SK-N-SH (cell line): ENCODE results near the gene YDJC. TPM values are rescaled to one million over a fixed set of nuclear protein-coding genes. Genes with fewer than 3 reads are reported as not detected.

ENCODE experiments used
- CTCF ChIA-PET: fragments of 300-600, 350-600 bp; formaldehyde crosslinking; extraction: SDS; loops from one replicate; lab custom pipeline; 2021; lab: Yijun Ruan, JAX
- POLR2A ChIA-PET: fragments of 350-600 bp; sonication (Branson Sonifier 250); formaldehyde crosslinking; extraction: SDS; loops from one replicate; lab custom pipeline; 2020; ENCODE audit warnings: antibody characterized with exemption, inconsistent platforms; lab: Yijun Ruan, JAX
- DNase-seq: peaks from one replicate; pipeline ENCODE4 v3.0.0; 2012
- H2AFZ ChIP-seq: fragments of 200-600 bp; sonication (generic); 2 replicates; pipeline ENCODE4 v1.8.1; 2016; ENCODE audit warnings: antibody characterized with exemption, mild to moderate bottlenecking, low read depth
- H3F3A ChIP-seq: fragments of 200-600 bp; sonication (generic); replicated peaks from 2 replicates; pipeline ENCODE3; 2016; ENCODE audit warnings: antibody characterized with exemption, mild to moderate bottlenecking; ENCODE audit not compliant: insufficient read depth
- H3K27ac ChIP-seq, 2 experiments: fragments of 200-500 bp in 1 of 2; fragments of 200-600 bp in 1 of 2; sonication (Bioruptor generic) in 1 of 2; sonication (generic), shearing (Covaris generic) in 1 of 2; 2 replicates each; pipeline versions ENCODE4 v1.5.1 to v1.6.1; 2014 to 2016; ENCODE audit warnings: low read depth in 2 of 2, inconsistent platforms in 1 of 2, low read length in 1 of 2, mild to moderate bottlenecking in 1 of 2, mixed read lengths in 1 of 2
- H3K27me3 ChIP-seq: fragments of 200-600 bp; sonication (generic), shearing (Covaris generic); 2 replicates; pipeline ENCODE4 v1.6.1; 2016; ENCODE audit warnings: mixed run types; ENCODE audit not compliant: insufficient read depth
- H3K36me3 ChIP-seq, 2 experiments: fragments of 200-500 bp in 1 of 2; fragments of 200-600 bp in 1 of 2; sonication (Bioruptor generic) in 1 of 2; sonication (generic) in 1 of 2; replicated peaks in 1 of 2; 2 replicates each; pipeline versions ENCODE3 to v1.5.1; 2014 to 2016; ENCODE audit warnings: low read length in 1 of 2, mild to moderate bottlenecking in 1 of 2; ENCODE audit not compliant: insufficient read depth in 2 of 2, control insufficient read depth in 1 of 2
- H3K4me1 ChIP-seq, 2 experiments: fragments of 200-500 bp in 1 of 2; fragments of 200-600 bp in 1 of 2; sonication (Bioruptor generic) in 1 of 2; sonication (generic), shearing (Covaris generic) in 1 of 2; 2 replicates each; pipeline versions ENCODE4 v1.5.1 to v1.6.1; 2014 to 2016; ENCODE audit warnings: low read depth in 1 of 2, low read length in 1 of 2, mixed run types in 1 of 2; ENCODE audit not compliant: insufficient read depth in 2 of 2, control insufficient read depth in 1 of 2
- H3K4me2 ChIP-seq: fragments of 200-600 bp; sonication (generic), shearing (Covaris generic); 2 replicates; pipeline ENCODE4 v1.6.1; 2017; ENCODE audit warnings: mixed run types
- H3K4me3 ChIP-seq, 2 experiments: fragments of 200-500 bp in 1 of 2; fragments of 200-600 bp in 1 of 2; sonication (Bioruptor generic) in 1 of 2; sonication (generic), shearing (Covaris generic) in 1 of 2; 2 replicates each; pipeline versions ENCODE4 v1.5.1 to v1.8.1; 2014 to 2016; ENCODE audit warnings: low read depth in 2 of 2, inconsistent platforms in 1 of 2, low read length in 1 of 2, mild to moderate bottlenecking in 1 of 2, mixed read lengths in 1 of 2, moderate library complexity in 1 of 2
- H3K79me2 ChIP-seq: fragments of 200-600 bp; sonication (generic); 2 replicates; pipeline ENCODE4 v1.8.1; 2017; ENCODE audit warnings: mild to moderate bottlenecking; ENCODE audit not compliant: insufficient read depth
- H3K9ac ChIP-seq: fragments of 200-600 bp; sonication (generic); 2 replicates; pipeline ENCODE4 v1.6.1; 2017; ENCODE audit warnings: mixed run types
- H3K9me2 ChIP-seq: fragments of 200-600 bp; sonication (generic); 2 replicates; pipeline ENCODE4 v1.6.1; 2017; ENCODE audit warnings: mixed run types
- H3K9me3 ChIP-seq: fragments of 200-600 bp; sonication (generic); 2 replicates; pipeline ENCODE4 v1.6.1; 2017; ENCODE audit warnings: mixed run types, mild to moderate bottlenecking, moderate library complexity
- H4K20me1 ChIP-seq: fragments of 200-600 bp; sonication (generic); 2 replicates; pipeline ENCODE4 v1.6.1; 2017; ENCODE audit warnings: mild to moderate bottlenecking, mixed run types; ENCODE audit not compliant: insufficient read depth
- CHD2 ChIP-seq: fragments of 150-350 bp; IDR thresholded peaks from 2 replicates; pipeline ENCODE4 v1.6.1; 2018; ENCODE audit warnings: low read length; ENCODE audit not compliant: partially characterized antibody
- EP300 ChIP-seq, 2 experiments: IDR thresholded peaks; 2 replicates each; pipeline versions ENCODE4 v1.4.0 to v1.6.1; 2012; ENCODE audit warnings: borderline replicate concordance in 1 of 2, low read depth in 1 of 2, low read length in 1 of 2
- FOXM1 ChIP-seq: IDR thresholded peaks from 2 replicates; pipeline ENCODE4 v1.4.0; 2012; ENCODE audit warnings: low read depth, mild to moderate bottlenecking
- JUND ChIP-seq: IDR thresholded peaks from 2 replicates; pipeline ENCODE4 v1.4.0; 2012
- MXI1 ChIP-seq: IDR thresholded peaks from 2 replicates; pipeline ENCODE4 v1.6.1; 2012; ENCODE audit warnings: mild to moderate bottlenecking, low read depth, low read length, improper control_type of control experiment
- NFIC ChIP-seq: IDR thresholded peaks from 2 replicates; pipeline ENCODE4 v1.4.0; 2012; ENCODE audit warnings: borderline replicate concordance
- NRF1 ChIP-seq: IDR thresholded peaks from 2 replicates; pipeline ENCODE4 v1.6.1; 2012; ENCODE audit warnings: low read depth, mild to moderate bottlenecking, low read length
- RAD21 ChIP-seq: IDR thresholded peaks from 2 replicates; pipeline ENCODE4 v1.6.1; 2012; ENCODE audit warnings: mild to moderate bottlenecking, low read length
- RCOR1 ChIP-seq: fragments of 150-350 bp; IDR thresholded peaks from 2 replicates; pipeline ENCODE4 v1.6.1; 2017; ENCODE audit warnings: antibody characterized with exemption, low read length
- REST ChIP-seq: IDR thresholded peaks from 2 replicates; pipeline ENCODE4 v1.6.1; 2012; ENCODE audit warnings: mild to moderate bottlenecking, low read depth, low read length, moderate library complexity
- SMC3 ChIP-seq: IDR thresholded peaks from 2 replicates; pipeline ENCODE4 v1.6.1; 2012; ENCODE audit warnings: low read depth, low read length, improper control_type of control experiment
- TAF1 ChIP-seq: IDR thresholded peaks from 2 replicates; pipeline ENCODE4 v1.6.1; 2012; ENCODE audit warnings: low read depth, mild to moderate bottlenecking, low read length, moderate library complexity, borderline replicate concordance
- TCF12 ChIP-seq: IDR thresholded peaks from 2 replicates; pipeline ENCODE4 v1.4.0; 2012
- USF1 ChIP-seq: IDR thresholded peaks from 2 replicates; pipeline ENCODE4 v1.4.0; 2012; ENCODE audit warnings: low read depth, borderline replicate concordance
- YY1 ChIP-seq: IDR thresholded peaks from 2 replicates; pipeline ENCODE4 v1.4.0; 2012; ENCODE audit warnings: low read depth, mild to moderate bottlenecking
- WGBS: methylation state at CpG from one replicate; pipeline ENCODE4 v1.1.6; 2017; ENCODE audit warnings: low lambda C conversion rate; 5-methylcytosine and 5-hydroxymethylcytosine counted together
- polyA plus RNA-seq, 3 experiments: library from polyadenylated mRNA; depleted of rRNA; stranded (reverse); fragments of >200 nt; gene quantifications; 2 replicates each; pipeline ENCODE4 v1.2.3, GENCODE V29; 2012
- TF ChIP-seq, protein P1 (sequence below): IDR thresholded peaks from 2 replicates; pipeline ENCODE4 v1.4.0; 2012; ENCODE audit warnings: low read depth
- TF ChIP-seq, protein P2 (sequence below): IDR thresholded peaks from 2 replicates; pipeline ENCODE4; 2012
- TF ChIP-seq, protein P3 (sequence below): fragments of 200-600 bp; sonication (generic); IDR thresholded peaks from 2 replicates; pipeline ENCODE4 v1.6.1; 2017; ENCODE audit warnings: antibody characterized with exemption, mild to moderate bottlenecking, moderate library complexity

The YDJC gene
- polyA plus RNA-seq, 1 of the 3 experiments (the other 2 are of a cell fraction) = 37.4 TPM

- no peak for TF ChIP-seq REST
- TF ChIP-seq, protein P1, sequence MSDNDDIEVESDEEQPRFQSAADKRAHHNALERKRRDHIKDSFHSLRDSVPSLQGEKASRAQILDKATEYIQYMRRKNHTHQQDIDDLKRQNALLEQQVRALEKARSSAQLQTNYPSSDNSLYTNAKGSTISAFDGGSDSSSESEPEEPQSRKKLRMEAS = peak; percentile 57; the same call in 1 of the 2 replicates
Measured at GRCh38 chr22:21641789-21642583, 12.2 kb upstream of the YDJC start, which contains the start of gene SDF2L1 (continued).

GRCh38 chr22:21641417-21641788 lies 11.6 kb upstream of the YDJC start:
- peaks cover 0 to 2% of the 10 kb centered on the region in 2 experiments for H3K36me3 ChIP-seq
- TF ChIP-seq REST (no peak), RAD21 (peak; percentile 61), NRF1 (no peak), JUND (no peak), FOXM1 (no peak), YY1 (no peak), RCOR1 (no peak), EP300 (IDR thresholded peaks at IDR 0.05; ENCODE audit: borderline replicate concordance in 1 of 2, low read depth in 1 of 2, low read length in 1 of 2) (no peak), TAF1 (no peak), TCF12 (no peak), NFIC (no peak), MXI1 (peak; percentile 83; the same call in 1 of the 2 replicates), SMC3 (peak; percentile 36), CHD2 (no peak), USF1 (no peak)
- TF ChIP-seq, protein P2, sequence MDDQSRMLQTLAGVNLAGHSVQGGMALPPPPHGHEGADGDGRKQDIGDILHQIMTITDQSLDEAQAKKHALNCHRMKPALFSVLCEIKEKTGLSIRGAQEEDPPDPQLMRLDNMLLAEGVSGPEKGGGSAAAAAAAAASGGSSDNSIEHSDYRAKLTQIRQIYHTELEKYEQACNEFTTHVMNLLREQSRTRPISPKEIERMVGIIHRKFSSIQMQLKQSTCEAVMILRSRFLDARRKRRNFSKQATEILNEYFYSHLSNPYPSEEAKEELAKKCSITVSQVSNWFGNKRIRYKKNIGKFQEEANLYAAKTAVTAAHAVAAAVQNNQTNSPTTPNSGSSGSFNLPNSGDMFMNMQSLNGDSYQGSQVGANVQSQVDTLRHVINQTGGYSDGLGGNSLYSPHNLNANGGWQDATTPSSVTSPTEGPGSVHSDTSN = no peak
- TF ChIP-seq, protein P3, sequence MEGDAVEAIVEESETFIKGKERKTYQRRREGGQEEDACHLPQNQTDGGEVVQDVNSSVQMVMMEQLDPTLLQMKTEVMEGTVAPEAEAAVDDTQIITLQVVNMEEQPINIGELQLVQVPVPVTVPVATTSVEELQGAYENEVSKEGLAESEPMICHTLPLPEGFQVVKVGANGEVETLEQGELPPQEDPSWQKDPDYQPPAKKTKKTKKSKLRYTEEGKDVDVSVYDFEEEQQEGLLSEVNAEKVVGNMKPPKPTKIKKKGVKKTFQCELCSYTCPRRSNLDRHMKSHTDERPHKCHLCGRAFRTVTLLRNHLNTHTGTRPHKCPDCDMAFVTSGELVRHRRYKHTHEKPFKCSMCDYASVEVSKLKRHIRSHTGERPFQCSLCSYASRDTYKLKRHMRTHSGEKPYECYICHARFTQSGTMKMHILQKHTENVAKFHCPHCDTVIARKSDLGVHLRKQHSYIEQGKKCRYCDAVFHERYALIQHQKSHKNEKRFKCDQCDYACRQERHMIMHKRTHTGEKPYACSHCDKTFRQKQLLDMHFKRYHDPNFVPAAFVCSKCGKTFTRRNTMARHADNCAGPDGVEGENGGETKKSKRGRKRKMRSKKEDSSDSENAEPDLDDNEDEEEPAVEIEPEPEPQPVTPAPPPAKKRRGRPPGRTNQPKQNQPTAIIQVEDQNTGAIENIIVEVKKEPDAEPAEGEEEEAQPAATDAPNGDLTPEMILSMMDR = peak; percentile 62
- TF ChIP-seq, all 33 proteins: peak for 4
- peaks cover 18% of the 10 kb centered on the region for H3F3A ChIP-seq
- H3K79me2 ChIP-seq = 0 out of 2 replicates have a peak, but pooled peaks cover 3% of the 10 kb centered on the region
- no peaks in the 10 kb centered on the region for H3K27me3 ChIP-seq
- ChIA-PET POLR2A (interaction anchor here (1.2 to 2.9 kb wide), 5 partner anchors 9 to 25 kb away, joined by 4 to 20 read pairs (median 9); partner anchors contain the start of genes CCDC116, PPIL2 and YDJC), CTCF (interaction anchor here (0.8 to 8.3 kb wide), 9 partner anchors 14 to 58 kb away, joined by 3 to 145 read pairs (median 3); partner anchors contain the start of genes CCDC116 and YDJC)
- H3K4me2 ChIP-seq = peak overlapping the region; percentile 97
- no peaks in the 10 kb centered on the region for H4K20me1 ChIP-seq
- H3K9me3 ChIP-seq = no peaks in the 10 kb centered on the region
- peak overlapping the region; percentile 56; the same call in 1 of the 2 replicates for H3K9ac ChIP-seq
- no peaks in the 10 kb centered on the region for H3K9me2 ChIP-seq
- H2AFZ ChIP-seq = peak overlapping the region; percentile 96
- peaks cover 5 to 19% of the 10 kb centered on the region in 2 experiments; a peak in 2 of 4 replicates for H3K4me1 ChIP-seq
- 9% methylated on average over 8 of the region's 9 CpGs for WGBS
- H3K4me3 ChIP-seq = peak overlapping the region; percentile 70 to 75
- peak overlapping the region; percentile 32 to 54; a peak in 3 of 4 replicates for H3K27ac ChIP-seq
- DNase-seq = peak; percentile 76
